Activated T-helper 2 cell treated with anti-CD3 and anti-CD28 coated beads, Interferon-gamma antibody, Interleukin-2, Interleukin-4, amounts not matched to agents 10 μg/mL and 5 μg/mL and 100 μg/mL, durations not matched to agents 14 hours and 24 hours and 36 hours (primary cell): ENCODE data around the gene GGCT. TPM values are rescaled to one million over a fixed set of nuclear protein-coding genes. Genes with fewer than 3 reads are reported as not detected.

Source experiments
- DNase-seq: peaks from one replicate; pipeline ENCODE4 v3.0.0; 2021; ENCODE audit warnings: low spot score
- H3K27ac Mint-ChIP-seq: one replicate; pipeline ENCODE4 v1.8.0; 2021; ENCODE audit warnings: mixed read lengths
- H3K27me3 Mint-ChIP-seq: one replicate; pipeline ENCODE4 v1.8.0; 2021; ENCODE audit warnings: low read depth, mixed read lengths
- H3K36me3 Mint-ChIP-seq: one replicate; pipeline ENCODE4 v1.8.0; 2021; ENCODE audit warnings: low read depth, mixed read lengths
- H3K4me1 Mint-ChIP-seq: one replicate; pipeline ENCODE4 v1.8.0; 2021; ENCODE audit warnings: low read depth, mixed read lengths
- H3K4me3 Mint-ChIP-seq: one replicate; pipeline ENCODE4 v1.8.0; 2021; ENCODE audit warnings: low read depth, mild to moderate bottlenecking, moderate library complexity, mixed read lengths
- H3K9me3 Mint-ChIP-seq: one replicate; pipeline ENCODE4 v1.8.0; 2021; ENCODE audit warnings: mixed read lengths
- intact Hi-C: fragments of 100-400 bp; cut with micrococcal nuclease; formaldehyde crosslinking; loops from one replicate; pipeline ENCODE4 v1.15.1; 2023
- total RNA-seq: library from RNA; stranded (reverse); gene quantifications from 2 replicates; pipeline ENCODE4 v1.2.3, GENCODE V29; 2022

GGCT gene
- total RNA-seq, 1 donor from 2014 or later = 71.6 TPM

DNA sequence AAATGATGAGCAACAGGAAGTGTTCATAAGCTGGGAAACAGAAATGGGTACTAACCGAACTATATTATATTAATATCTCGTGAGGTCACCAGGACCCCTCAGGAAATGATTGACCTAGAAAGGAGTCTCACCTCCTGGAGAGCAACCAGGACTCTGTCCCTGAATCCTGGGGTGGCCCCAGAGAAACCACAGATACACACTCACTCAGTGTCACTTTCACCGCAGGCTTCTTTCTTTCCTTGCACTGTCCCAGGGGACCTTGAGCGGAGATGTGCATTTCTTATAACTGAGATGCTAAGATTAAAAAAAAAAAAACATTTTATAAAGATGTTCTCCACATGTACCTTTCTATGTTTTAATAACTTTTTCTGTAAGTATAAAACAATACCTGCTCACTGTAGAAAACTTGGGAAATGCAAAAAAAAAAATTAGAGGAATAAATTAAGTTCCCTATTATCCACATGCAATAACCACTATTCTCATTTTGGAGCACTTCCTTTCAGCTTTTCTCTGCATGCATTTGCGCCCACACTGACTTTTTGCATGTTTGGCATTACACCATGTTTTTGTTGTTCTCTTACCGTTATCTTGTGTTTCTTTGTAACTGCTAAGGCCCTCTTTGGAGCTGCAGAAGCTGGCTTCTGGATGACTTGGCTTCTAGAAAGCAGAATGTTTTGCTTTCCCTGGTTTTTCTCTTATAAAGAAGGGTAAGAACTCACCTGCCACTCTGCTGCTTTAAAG lies 41.1 kb downstream of the GGCT start:
- Mint-ChIP-seq H3K9me3 (no peaks in the 10 kb centered on the region), H3K36me3 (peaks cover 8% of the 10 kb centered on the region), H3K4me3 (no peak overlapping the region), H3K4me1 (peaks cover 28% of the 10 kb centered on the region), H3K27ac (no peak overlapping the region), H3K27me3 (no peaks in the 10 kb centered on the region)
- intact Hi-C loops = no loop called here
- no peak for DNase-seq

DNA sequence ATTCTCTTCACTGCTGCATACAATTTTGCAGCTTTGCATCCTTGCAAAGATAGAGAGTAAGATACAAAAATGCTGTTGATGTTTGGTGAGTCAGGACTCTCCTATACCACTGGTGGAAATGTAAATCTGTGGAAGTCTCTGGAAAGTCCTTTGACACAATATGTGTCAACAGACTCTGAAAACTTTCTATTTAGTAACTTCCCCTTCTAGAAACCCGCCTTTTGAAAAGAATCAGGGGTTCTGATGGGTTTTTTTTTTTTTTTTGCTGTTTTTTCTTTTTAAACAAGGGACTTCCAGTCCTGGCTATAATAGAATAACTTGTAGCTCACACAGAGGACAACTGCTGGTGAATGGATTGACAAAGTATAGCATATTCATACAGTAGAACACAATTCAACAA lies 42.5 kb downstream of the GGCT start:
- Mint-ChIP-seq H3K36me3 (peaks cover 14% of the 10 kb centered on the region), H3K9me3 (no peaks in the 10 kb centered on the region), H3K27ac (no peak overlapping the region), H3K27me3 (no peaks in the 10 kb centered on the region), H3K4me1 (peaks cover 20% of the 10 kb centered on the region), H3K4me3 (no peak overlapping the region)
- intact Hi-C loops = no loop called here
- DNase-seq = no peak

DNA sequence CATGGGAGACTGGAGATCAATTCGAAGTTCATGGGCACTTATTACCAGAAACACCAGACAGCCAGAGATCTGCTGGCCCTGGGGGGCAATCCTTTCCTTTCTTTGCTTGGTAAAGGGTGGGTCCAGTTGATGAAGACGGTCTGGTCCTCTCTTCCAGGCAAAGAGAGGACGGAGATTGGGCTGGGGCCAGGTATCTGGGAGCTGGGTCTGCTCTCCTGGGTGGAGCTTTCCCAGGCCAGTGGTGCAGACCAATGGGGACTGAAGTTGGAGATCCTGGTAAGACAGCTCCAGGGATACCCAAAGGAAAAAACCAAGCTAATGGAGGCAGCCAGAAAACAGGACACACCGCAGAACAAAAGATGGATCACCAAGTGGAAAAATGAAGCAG lies 44.4 kb downstream of the GGCT start:
- Mint-ChIP-seq H3K9me3 (no peaks in the 10 kb centered on the region), H3K4me3 (no peak overlapping the region), H3K4me1 (peaks cover 10% of the 10 kb centered on the region), H3K27ac (no peak overlapping the region), H3K36me3 (peaks cover 19% of the 10 kb centered on the region), H3K27me3 (no peaks in the 10 kb centered on the region)
- intact Hi-C loops = no loop called here
- DNase-seq = no peak

DNA sequence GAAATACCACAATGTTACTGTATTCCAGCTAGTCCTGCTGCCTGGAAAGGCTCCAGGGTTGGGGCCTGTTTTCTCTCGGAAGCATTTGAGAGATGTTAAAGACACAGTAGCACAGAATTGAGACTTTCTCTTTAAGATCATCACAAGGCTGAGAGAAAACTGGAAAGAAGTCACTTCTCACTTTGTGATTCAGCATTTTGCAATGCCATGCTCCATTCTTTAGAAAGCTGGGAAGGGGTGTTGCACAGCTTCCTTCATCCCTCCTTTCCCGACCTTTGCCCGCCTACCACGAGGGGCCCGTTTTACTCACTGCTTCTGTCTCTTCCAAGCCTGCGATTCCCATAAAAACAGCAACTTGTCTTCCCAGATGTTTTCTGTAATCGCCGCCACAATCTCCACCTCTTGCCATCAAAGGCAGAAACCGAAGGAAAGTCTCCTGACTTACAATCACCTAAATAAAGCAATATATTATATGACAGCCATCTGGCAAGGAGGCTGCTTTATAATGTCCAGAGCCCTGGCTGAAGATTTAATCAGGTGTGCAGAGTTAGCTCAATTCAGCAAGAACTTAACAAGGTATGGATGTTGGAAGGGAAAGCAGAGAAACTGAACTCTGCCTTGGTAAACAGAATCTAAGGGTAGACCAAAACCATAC lies 44.9 kb downstream of the GGCT start:
- DNase-seq = no peak
- intact Hi-C loops = no loop called here
- no peaks in the 10 kb centered on the region for H3K27me3 Mint-ChIP-seq
- H3K27ac Mint-ChIP-seq = no peak overlapping the region
- no peaks in the 10 kb centered on the region for H3K9me3 Mint-ChIP-seq
- peaks cover 5% of the 10 kb centered on the region for H3K4me1 Mint-ChIP-seq
- no peak overlapping the region for H3K4me3 Mint-ChIP-seq
- H3K36me3 Mint-ChIP-seq = peaks cover 19% of the 10 kb centered on the region

DNA sequence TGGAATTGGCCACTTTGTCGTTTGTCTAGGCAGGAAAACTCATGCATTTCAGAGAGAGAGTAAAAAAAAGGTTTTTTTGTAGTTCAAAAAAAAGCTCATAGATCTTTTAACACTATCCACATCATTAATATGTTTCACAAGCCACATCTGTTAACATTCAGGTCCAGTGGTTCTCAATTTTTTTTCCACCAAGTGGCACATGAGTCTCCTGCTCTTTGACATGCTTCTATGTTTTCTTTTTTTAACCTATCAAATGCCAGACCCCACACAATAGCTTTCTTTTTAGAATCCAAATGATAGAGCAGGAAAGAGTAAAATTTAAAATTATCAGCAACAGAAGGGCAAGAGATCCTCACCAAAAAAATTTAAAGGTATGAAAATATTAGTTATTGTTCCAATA lies 46.3 kb downstream of the GGCT start:
- no peak overlapping the region for H3K27ac Mint-ChIP-seq
- H3K4me3 Mint-ChIP-seq = no peak overlapping the region
- no peaks in the 10 kb centered on the region for H3K27me3 Mint-ChIP-seq
- intact Hi-C loops = no loop called here
- H3K36me3 Mint-ChIP-seq = peaks cover 21% of the 10 kb centered on the region
- no peak for DNase-seq
- no peaks in the 10 kb centered on the region for H3K9me3 Mint-ChIP-seq
- H3K4me1 Mint-ChIP-seq = no peaks in the 10 kb centered on the region

DNA sequence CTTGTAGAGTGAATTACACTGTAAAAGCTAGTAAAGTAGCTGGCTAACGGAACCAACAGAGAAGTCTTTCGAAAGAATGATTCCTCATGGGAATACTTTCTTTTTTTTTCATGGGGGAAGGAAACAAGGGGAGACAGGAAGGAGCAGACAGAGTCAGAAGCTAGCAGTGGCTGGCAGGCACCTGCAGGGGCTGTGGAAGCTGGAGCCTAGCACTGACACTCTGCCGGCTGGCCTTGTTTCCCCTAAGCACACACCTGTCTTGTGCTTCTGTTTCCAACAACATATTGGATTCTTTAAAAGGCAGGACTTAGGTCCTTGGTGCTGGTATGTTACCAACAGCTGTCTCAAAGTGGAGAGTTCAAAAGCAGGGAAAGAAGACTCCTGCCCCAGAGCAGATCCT lies 50.7 kb downstream of the GGCT start:
- Mint-ChIP-seq H3K27ac (no peak overlapping the region), H3K4me1 (no peaks in the 10 kb centered on the region), H3K27me3 (no peaks in the 10 kb centered on the region), H3K36me3 (peaks cover 22% of the 10 kb centered on the region), H3K4me3 (no peak overlapping the region), H3K9me3 (no peaks in the 10 kb centered on the region)
- DNase-seq = no peak
- intact Hi-C loops = no loop called here

DNA sequence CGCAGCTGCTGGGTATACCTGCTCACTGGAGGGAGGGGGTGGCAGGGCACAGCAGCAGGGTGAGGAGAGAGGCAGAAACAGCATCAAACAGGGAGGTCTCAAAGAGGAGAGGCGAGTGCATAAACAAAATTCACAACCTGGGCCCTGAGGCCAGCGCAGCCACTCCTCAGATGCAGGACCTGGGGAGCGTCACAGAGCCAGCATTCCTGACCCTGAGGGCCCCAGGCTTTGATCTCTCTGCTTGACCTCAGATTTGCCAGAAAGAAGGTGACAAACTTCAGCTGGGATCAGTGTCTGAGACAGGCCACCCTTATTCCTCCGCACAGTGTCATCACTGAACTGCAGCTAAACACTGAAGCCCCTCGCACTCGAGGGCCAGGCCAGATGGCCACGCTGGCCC lies 51.6 kb downstream of the GGCT start:
- intact Hi-C loops = no loop called here
- DNase-seq = no peak
- H3K4me1 Mint-ChIP-seq = no peaks in the 10 kb centered on the region
- H3K4me3 Mint-ChIP-seq = no peak overlapping the region
- peaks cover 24% of the 10 kb centered on the region for H3K36me3 Mint-ChIP-seq
- no peak overlapping the region for H3K27ac Mint-ChIP-seq
- no peaks in the 10 kb centered on the region for H3K27me3 Mint-ChIP-seq
- no peaks in the 10 kb centered on the region for H3K9me3 Mint-ChIP-seq

DNA sequence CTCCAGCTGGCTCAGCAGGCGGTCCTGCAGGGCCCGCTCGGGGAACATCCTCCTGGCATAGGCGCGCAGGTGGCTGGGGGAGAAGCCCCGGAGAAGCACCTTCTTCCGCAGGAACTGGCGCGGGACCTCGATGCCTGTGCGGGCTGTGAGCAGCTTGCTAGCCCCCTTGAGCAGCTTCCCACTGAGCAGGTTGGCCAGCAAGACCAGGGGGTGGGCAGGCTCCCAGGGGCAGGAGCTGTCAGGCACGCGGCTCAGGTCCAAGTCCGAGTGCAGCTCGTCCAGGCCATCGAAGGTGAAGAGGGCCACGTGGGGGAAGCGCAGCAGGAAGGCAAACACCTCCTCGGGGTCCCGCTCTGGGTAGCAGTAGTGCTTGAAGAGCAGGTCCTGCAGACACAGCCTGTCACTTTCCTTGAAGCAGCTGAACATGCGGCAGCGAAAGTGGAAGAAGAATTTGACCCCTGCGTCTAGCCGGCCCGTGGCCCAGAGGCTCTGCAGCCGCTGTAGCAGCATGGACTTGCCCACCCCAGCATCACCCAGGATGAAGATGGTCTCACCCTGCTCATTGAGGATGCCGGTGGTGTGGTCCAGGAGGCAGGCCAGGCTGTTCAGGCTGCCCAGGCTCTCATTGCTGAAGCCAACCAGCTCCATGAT lies 52.2 kb downstream of the GGCT start:
- peaks cover 20% of the 10 kb centered on the region for H3K36me3 Mint-ChIP-seq
- H3K4me1 Mint-ChIP-seq = no peaks in the 10 kb centered on the region
- no peaks in the 10 kb centered on the region for H3K9me3 Mint-ChIP-seq
- H3K27ac Mint-ChIP-seq = no peak overlapping the region
- no peak overlapping the region for H3K4me3 Mint-ChIP-seq
- no peaks in the 10 kb centered on the region for H3K27me3 Mint-ChIP-seq
- DNase-seq = no peak
- intact Hi-C loops = no loop called here

DNA sequence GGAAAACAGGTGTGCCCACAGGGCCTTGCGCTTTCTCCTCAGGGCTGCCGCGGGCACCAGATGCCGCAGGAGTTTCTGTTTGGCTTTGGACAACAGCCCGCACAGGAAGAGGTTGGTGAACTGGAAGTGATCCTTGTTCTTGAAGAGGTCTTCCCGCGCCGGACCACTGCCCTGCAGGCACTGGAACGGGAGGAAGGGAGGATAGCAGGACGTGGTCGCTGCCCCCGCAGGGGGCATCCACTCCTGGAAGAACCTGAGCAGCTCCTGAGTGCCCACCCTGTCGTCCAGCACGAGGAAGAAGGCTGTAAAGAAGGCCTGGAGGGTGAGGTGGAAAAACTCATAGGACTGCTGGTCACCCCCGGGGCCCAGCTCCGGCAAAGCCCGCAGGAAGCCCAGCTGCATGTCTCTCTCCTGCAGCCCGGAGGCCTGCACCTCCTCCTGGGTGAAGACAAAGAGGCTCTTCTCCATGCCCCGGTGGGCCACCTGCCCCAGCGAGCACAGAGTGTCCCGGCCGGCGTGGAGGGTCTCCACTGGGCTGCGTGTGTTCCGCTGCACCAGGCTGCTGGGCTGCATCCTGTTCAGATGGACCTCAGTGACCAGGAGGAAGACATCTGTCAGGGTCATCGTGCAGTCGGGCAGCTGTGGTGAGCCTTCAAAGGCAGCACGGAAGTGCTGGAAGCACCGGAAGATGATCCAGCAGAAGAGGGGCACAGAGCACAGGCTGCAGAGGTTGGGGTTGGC lies 52.9 kb downstream of the GGCT start:
- Mint-ChIP-seq H3K27ac (no peak overlapping the region), H3K4me3 (no peak overlapping the region), H3K4me1 (no peaks in the 10 kb centered on the region), H3K27me3 (no peaks in the 10 kb centered on the region), H3K36me3 (peaks cover 24% of the 10 kb centered on the region), H3K9me3 (no peaks in the 10 kb centered on the region)
- DNase-seq = no peak
- intact Hi-C loops = no loop called here

DNA sequence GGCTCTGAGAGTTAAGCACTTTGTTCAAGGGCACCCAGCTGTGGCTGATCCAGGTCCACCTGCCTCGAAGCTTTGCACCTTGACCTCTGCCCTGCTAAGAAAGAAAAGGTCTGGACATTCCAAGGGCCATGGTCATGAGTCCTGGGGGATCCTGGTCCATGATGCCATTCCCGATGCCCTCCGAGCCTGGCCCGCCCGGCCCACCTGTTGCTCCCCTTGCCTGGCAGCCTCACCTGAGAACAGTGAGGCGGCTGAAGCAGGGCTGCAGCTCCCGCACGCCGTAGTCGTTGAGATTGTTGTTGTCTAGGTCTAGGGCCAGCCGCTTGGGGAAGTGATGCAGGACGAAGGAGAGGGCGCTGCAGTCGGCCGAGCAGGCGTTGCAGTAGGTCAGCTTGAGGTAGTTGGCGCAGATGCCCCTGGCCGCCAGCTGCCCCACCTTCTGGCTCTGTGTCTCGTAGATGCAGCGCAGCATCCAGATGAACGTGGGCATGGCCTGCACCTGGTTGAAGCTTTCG lies 53.6 kb downstream of the GGCT start:
- Mint-ChIP-seq H3K4me1 (peaks cover 2% of the 10 kb centered on the region), H3K36me3 (peaks cover 21% of the 10 kb centered on the region), H3K4me3 (no peak overlapping the region), H3K27ac (no peak overlapping the region), H3K9me3 (no peaks in the 10 kb centered on the region), H3K27me3 (no peaks in the 10 kb centered on the region)
- DNase-seq = no peak
- intact Hi-C loops = no loop called here

DNA sequence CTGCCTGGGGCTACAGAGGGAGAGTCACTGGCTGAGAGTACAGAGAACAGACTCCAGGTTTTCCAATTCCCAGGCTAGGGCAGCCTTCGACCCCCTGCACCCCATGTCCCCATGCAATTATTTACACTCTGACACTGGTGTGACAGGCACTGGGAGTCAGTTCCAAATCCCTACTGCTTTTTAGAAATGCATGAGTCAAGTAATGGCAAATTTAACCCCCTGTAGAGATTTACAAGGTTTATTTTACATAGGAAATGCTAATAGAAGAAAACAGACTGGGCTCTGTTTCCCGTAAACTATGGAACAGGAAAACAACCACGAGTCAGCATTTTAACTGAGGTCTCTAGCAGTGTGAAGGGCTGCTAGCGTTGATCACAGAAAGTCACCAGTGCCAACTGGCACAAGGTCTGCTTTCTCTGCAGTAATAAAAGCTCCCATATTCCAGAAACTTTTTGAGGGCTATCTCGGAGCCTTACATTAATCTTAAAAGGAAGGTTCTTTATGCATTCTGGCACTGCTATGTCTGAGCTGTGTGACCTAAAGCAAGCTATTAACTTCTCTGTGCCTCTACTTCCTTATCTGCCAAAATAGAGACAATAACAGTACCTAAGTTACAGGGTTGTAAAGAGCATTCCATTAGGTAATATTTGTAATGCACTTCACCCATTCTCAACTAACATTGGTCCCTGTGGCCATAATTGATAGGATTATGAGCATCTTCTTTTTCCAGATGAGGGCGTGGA lies 54.2 kb downstream of the GGCT start:
- Mint-ChIP-seq H3K9me3 (no peaks in the 10 kb centered on the region), H3K36me3 (peaks cover 24% of the 10 kb centered on the region), H3K4me1 (peaks cover 4% of the 10 kb centered on the region), H3K27me3 (no peaks in the 10 kb centered on the region), H3K4me3 (no peak overlapping the region), H3K27ac (no peak overlapping the region)
- intact Hi-C loops = no loop called here
- no peak for DNase-seq

DNA sequence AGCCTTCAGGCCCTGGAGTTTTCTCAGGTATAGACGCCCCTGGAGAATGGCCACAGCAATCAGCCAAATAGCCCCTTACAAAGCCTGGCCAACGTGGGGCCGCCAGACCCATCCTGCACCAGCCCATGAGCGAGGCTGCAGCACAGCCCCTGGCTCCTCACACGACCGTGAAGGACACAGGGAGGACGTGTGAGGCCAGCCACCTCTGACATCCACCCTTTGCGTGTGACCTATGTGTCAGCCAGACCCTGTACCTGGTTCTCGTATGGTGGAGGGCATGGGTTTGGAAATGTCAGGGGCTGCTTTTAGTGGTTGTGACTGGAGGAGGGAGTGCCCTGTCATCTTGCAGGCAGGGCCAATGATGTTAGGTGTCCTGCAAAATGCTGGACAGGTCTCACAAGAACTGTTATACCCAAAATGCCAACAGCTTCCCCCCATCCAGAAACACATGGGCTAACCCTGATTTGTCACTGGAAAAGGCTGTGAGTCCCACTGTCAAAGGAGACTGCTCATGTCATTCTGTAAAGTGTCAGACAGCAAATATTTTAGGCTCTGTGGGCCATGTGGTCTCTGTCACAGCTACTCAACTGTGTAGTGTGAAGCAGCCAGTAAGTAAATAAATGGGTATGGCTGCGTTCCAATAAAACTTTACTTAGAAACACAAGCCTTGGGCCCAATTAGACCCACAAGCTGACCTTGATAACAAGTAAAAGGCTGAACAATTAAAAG lies 56.0 kb downstream of the GGCT start:
- intact Hi-C loops = loop anchor here (5.0 kb wide), 1 partner anchor 286 kb away; no protein-coding TSS in a partner anchor
- DNase-seq = no peak
- H3K9me3 Mint-ChIP-seq = no peaks in the 10 kb centered on the region
- no peak overlapping the region for H3K27ac Mint-ChIP-seq
- peaks cover 20% of the 10 kb centered on the region for H3K36me3 Mint-ChIP-seq
- no peak overlapping the region for H3K4me3 Mint-ChIP-seq
- H3K27me3 Mint-ChIP-seq = no peaks in the 10 kb centered on the region
- peaks cover 4% of the 10 kb centered on the region for H3K4me1 Mint-ChIP-seq
